IPS-15b (cell line): ENCODE measurements around the gene CMTM1.

Experiments used
- H3K27me3 ChIP-seq: one replicate; pipeline ENCODE4 v1.6.1; 2013; ENCODE audit warnings: low read length; ENCODE audit not compliant: control insufficient read depth, insufficient read depth
- H3K36me3 ChIP-seq: one replicate; pipeline ENCODE4 v1.6.1; 2013; ENCODE audit warnings: low read length; ENCODE audit not compliant: control insufficient read depth, insufficient read depth
- H3K4me1 ChIP-seq: one replicate; pipeline ENCODE4 v1.6.1; 2013; ENCODE audit warnings: mild to moderate bottlenecking, low read length; ENCODE audit not compliant: control insufficient read depth, insufficient read depth
- H3K4me3 ChIP-seq: one replicate; pipeline ENCODE4 v1.5.1; 2013; ENCODE audit warnings: low read depth, low read length
- H3K9ac ChIP-seq: one replicate; pipeline ENCODE4 v1.6.1; 2013; ENCODE audit warnings: low read depth, mild to moderate bottlenecking, low read length
- H3K9me3 ChIP-seq: one replicate; pipeline ENCODE4 v1.6.1; 2013; ENCODE audit warnings: mild to moderate bottlenecking, low read length; ENCODE audit not compliant: control insufficient read depth, insufficient read depth

Gene CMTM1

GRCh38 chr16:66614161-66614802 is 48.0 kb downstream of the CMTM1 start:
- H3K9ac ChIP-seq, result no peak overlapping the region
- H3K4me3 ChIP-seq, result no peak overlapping the region
- H3K27me3 ChIP-seq, result no peaks in the 10 kb centered on the region
- H3K4me1 ChIP-seq, result peaks cover 15% of the 10 kb centered on the region
- peaks cover 32% of the 10 kb centered on the region for H3K36me3 ChIP-seq
- no peaks in the 10 kb centered on the region for H3K9me3 ChIP-seq

GRCh38 chr16:66616169-66616568 is 49.9 kb downstream of the CMTM1 start:
- Histone ChIP-seq H3K36me3 (peaks cover 20% of the 10 kb centered on the region), H3K9ac (no peak overlapping the region), H3K4me3 (no peak overlapping the region), H3K27me3 (no peaks in the 10 kb centered on the region), H3K4me1 (peaks cover 15% of the 10 kb centered on the region), H3K9me3 (no peaks in the 10 kb centered on the region)

- Histone ChIP-seq H3K9ac (no peak overlapping the region), H3K27me3 (no peaks in the 10 kb centered on the region), H3K4me1 (peaks cover 15% of the 10 kb centered on the region), H3K4me3 (no peak overlapping the region), H3K9me3 (no peaks in the 10 kb centered on the region), H3K36me3 (peaks cover 23% of the 10 kb centered on the region)
These were observed 50.4 kb downstream of the CMTM1 start for GRCh38 chr16:66616592-66616991.

- H3K4me1 ChIP-seq, result peaks cover 15% of the 10 kb centered on the region
- no peak overlapping the region for H3K9ac ChIP-seq
- H3K4me3 ChIP-seq, result no peak overlapping the region
- no peaks in the 10 kb centered on the region for H3K9me3 ChIP-seq
- peaks cover 28% of the 10 kb centered on the region for H3K36me3 ChIP-seq
- no peaks in the 10 kb centered on the region for H3K27me3 ChIP-seq
These were observed 50.8 kb downstream of the CMTM1 start for GRCh38 chr16:66617010-66617434.

- Histone ChIP-seq H3K9me3 (no peaks in the 10 kb centered on the region), H3K9ac (no peak overlapping the region), H3K4me3 (no peak overlapping the region), H3K36me3 (peaks cover 28% of the 10 kb centered on the region), H3K27me3 (no peaks in the 10 kb centered on the region), H3K4me1 (peaks cover 15% of the 10 kb centered on the region)
These were observed 51.5 kb downstream of the CMTM1 start for GRCh38 chr16:66617728-66618127.

GRCh38 chr16:66618588-66619375 is 52.5 kb downstream of the CMTM1 start:
- Histone ChIP-seq H3K4me1 (peaks cover 15% of the 10 kb centered on the region), H3K27me3 (no peaks in the 10 kb centered on the region), H3K36me3 (peaks cover 19% of the 10 kb centered on the region), H3K9ac (no peak overlapping the region), H3K4me3 (no peak overlapping the region), H3K9me3 (no peaks in the 10 kb centered on the region)

GRCh38 chr16:66619534-66620428 is 53.5 kb downstream of the CMTM1 start:
- H3K4me3 ChIP-seq, result no peak overlapping the region
- no peaks in the 10 kb centered on the region for H3K27me3 ChIP-seq
- H3K9ac ChIP-seq, result no peak overlapping the region
- no peaks in the 10 kb centered on the region for H3K9me3 ChIP-seq
- peaks cover 13% of the 10 kb centered on the region for H3K36me3 ChIP-seq
- H3K4me1 ChIP-seq, result peaks cover 15% of the 10 kb centered on the region

- Histone ChIP-seq H3K9me3 (no peaks in the 10 kb centered on the region), H3K4me3 (no peak overlapping the region), H3K36me3 (peaks cover 13% of the 10 kb centered on the region), H3K4me1 (peaks cover 15% of the 10 kb centered on the region), H3K27me3 (no peaks in the 10 kb centered on the region), H3K9ac (no peak overlapping the region)
These were observed 54.2 kb downstream of the CMTM1 start for GRCh38 chr16:66620429-66620795.

GRCh38 chr16:66621973-66622372 is 55.7 kb downstream of the CMTM1 start:
- Histone ChIP-seq H3K4me1 (peaks cover 6% of the 10 kb centered on the region), H3K36me3 (peaks cover 13% of the 10 kb centered on the region), H3K9me3 (no peaks in the 10 kb centered on the region), H3K4me3 (no peak overlapping the region), H3K9ac (no peak overlapping the region), H3K27me3 (no peaks in the 10 kb centered on the region)

GRCh38 chr16:66622863-66623262 is 56.6 kb downstream of the CMTM1 start:
- no peaks in the 10 kb centered on the region for H3K27me3 ChIP-seq
- no peaks in the 10 kb centered on the region for H3K9me3 ChIP-seq
- H3K9ac ChIP-seq, result no peak overlapping the region
- peaks cover 3% of the 10 kb centered on the region for H3K4me1 ChIP-seq
- H3K4me3 ChIP-seq, result no peak overlapping the region
- H3K36me3 ChIP-seq, result peaks cover 13% of the 10 kb centered on the region

GRCh38 chr16:66623755-66624154 is 57.5 kb downstream of the CMTM1 start:
- Histone ChIP-seq H3K4me1 (no peaks in the 10 kb centered on the region), H3K9ac (no peak overlapping the region), H3K36me3 (peaks cover 10% of the 10 kb centered on the region), H3K27me3 (no peaks in the 10 kb centered on the region), H3K9me3 (no peaks in the 10 kb centered on the region), H3K4me3 (no peak overlapping the region)
